Measurements from ENCODE around the gene CRYBG3.

The CRYBG3 gene

GRCh38 chr3:97948351-97949109, 126.7 kb downstream of the CRYBG3 start:
- no peak for DNase-seq (ENCODE audit: low read depth)

DNA sequence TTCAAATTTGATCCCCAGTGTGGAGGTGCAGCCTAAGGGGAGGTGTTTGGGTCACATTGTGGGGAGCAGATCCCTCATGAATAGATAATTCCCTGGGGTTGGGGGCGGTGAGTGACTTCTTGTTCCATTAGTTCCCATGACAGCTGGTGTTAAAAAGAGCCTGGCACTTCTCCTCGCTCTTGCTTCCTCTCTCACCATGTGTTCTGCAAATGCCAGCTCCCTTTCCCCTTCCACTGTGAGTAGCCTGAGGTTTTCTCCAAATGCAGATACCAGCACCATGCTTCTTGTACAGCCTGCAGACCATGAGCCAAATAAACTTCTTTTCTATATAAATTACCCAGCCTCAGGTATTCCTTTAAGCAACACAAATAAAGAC, 127.3 kb downstream of the CRYBG3 start:
- DNase-seq (ENCODE audit: low read depth): no peak

DNA sequence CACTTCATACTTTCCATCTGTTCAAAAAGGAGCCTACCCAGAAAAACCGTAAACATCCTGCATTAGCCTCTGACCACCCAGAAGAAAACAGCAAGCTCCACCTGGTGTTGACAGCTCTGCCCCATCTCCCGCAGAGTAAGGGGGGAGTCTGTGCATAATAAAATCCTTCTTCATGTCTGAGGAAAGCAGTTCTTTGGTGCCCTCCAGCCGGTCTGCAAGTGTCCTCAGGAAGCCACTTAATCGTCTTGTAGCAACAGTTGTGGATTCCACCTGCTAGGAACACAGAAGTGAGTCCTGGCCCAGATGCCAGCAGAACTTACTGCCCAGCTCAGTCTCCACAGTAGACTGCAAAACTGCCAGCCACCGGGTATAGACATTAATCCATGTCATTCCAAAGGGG, 127.9 kb downstream of the CRYBG3 start:
- no peak for DNase-seq (ENCODE audit: low read depth)

DNA sequence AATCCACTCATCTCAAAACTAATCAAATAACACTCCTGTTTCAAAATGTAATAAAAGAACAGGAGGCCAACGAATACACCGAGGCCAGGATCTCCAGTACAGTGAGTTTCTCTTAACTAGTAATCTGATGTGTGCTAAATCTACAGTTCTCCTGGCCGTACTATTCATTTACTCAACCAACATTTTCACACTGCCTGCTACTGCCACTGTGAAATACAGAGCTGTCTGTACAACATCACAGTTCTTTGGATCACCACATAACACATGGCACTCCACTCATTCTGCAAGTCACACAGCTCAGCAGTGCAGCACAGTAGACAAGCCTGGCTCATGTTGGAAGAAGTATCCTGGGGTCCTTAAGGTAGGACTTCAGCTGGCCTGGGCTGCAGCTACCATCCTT, 128.5 kb downstream of the CRYBG3 start:
- no peak for DNase-seq (ENCODE audit: low read depth)

- DNase-seq (ENCODE audit: low read depth): no peak
Observed at GRCh38 chr3:97952280-97952679, 130.5 kb downstream of the CRYBG3 start.

DNA sequence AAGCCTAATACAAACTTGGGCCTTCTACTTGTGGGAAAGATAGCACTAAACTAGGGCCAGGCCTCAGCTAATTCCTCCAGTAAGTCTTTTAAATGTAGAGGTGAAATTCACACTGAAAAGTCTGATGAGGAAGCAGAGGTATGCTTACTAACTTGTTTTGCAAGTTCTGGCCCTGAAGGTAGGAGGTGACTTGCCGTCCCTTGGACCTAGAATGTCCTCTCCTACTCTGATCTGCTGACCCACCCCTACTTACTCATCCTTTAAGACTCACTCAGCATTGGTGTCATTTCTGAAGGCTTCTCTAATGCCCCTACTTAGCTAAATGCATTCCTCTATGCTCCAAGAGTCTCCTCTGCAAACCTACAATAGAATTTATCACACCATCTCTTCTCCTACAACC, 131.1 kb downstream of the CRYBG3 start:
- DNase-seq (ENCODE audit: low read depth): no peak

- no peak for DNase-seq (ENCODE audit: low read depth)
Observed at GRCh38 chr3:97954228-97954827, 132.5 kb downstream of the CRYBG3 start.

GRCh38 chr3:97956051-97956450, 134.2 kb downstream of the CRYBG3 start:
- no peak for DNase-seq (ENCODE audit: low read depth)

DNA sequence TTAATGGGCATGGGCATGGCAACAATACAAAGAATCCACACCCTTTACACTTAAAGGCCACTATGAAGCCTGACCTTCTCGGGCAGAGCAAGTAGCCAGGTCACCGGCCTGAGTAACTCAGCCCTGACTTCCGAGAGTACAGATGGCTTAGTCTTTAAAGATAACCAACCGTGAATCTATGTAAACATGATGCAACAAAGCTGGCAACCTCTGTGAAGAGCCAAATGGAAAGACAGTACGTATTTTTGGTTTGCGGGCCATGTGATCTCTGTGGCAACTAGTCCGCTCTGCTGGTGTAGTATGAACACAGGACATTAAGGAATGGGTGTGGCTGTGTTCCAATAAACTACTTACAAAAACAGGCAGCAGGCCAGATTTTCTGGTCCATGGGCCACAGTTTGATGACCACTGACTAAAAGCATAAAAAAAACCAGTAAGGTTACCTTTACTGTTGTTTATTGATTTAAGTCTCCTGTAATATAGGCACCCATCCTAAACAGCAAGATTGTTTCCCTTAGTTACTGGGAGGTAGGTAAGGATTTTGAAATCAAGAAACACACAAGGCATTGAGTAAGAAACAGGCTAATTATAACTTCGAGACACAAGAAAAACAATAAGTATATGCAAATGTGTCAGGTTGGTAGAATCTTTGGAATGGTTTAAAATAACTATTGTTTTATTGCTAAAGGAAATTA, 136.0 kb downstream of the CRYBG3 start:
- no peak for DNase-seq (ENCODE audit: low read depth)

DNA sequence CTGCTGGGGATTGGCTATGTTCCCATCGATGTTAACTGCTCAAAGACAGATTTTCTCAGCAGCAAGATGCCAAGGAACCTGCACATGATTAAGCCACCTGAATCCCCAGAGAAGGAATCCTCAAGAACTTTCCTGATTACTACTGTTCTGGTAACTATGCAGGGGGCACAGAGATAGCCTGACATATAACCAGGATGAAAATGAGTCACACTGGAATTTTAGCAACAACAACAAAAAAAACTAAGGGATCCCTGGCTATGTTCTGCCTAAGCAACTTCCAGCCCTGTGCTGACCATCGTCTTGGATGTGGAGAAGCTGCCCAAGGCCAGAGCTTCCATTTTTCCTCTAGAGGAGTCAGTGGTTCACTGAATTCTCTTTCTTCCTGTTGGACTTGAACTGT, 136.6 kb downstream of the CRYBG3 start:
- DNase-seq (ENCODE audit: low read depth): no peak

- DNase-seq (ENCODE audit: low read depth): no peak
Observed at GRCh38 chr3:97958796-97959195, 137.0 kb downstream of the CRYBG3 start.

GRCh38 chr3:97959872-97960271, 138.1 kb downstream of the CRYBG3 start:
- no peak for DNase-seq (ENCODE audit: low read depth)

DNA sequence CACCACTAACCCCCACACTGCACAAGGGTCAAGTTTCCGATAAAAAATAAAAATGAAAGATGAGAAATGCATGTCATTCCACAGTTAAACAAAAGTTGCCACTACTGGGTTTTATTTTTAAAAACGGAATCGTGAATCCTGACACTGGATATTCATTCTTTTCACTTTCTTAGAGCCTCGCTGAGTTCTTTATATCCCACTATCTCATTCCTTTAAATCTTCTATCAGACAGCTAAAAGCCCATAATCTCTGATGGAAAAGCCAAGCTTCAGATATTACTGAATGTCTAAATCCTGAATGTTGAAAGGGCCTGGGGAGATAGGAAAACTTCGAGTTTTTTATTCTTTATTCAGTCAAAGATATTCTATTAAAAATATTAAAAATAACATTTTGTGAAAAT, 138.7 kb downstream of the CRYBG3 start:
- DNase-seq (ENCODE audit: low read depth): no peak

- DNase-seq (ENCODE audit: low read depth): no peak
Observed at GRCh38 chr3:97960993-97961766, 139.4 kb downstream of the CRYBG3 start.

DNA sequence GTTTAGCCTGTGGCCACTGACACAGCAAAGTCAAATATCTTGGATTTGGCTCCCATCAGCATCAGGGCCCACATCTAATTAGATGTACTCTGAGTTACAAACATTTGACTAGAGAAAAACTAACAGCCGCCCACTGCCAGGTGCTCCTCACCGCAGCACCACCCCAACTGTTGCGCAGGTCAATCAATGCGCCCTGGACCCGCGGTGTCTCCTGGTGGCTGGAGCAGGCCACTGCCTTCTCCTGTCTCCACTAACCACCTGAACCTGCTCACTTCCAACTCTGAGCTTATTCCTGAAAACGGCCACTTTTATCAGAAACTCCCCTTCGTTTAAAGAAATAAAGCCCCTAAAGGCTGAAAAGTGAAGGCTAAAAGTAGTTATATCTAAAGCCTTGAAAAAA, 146.2 kb downstream of the CRYBG3 start:
- DNase-seq (ENCODE audit: low read depth): no peak

GRCh38 chr3:97968376-97968775, 146.6 kb downstream of the CRYBG3 start:
- no peak for DNase-seq (ENCODE audit: low read depth)

DNA sequence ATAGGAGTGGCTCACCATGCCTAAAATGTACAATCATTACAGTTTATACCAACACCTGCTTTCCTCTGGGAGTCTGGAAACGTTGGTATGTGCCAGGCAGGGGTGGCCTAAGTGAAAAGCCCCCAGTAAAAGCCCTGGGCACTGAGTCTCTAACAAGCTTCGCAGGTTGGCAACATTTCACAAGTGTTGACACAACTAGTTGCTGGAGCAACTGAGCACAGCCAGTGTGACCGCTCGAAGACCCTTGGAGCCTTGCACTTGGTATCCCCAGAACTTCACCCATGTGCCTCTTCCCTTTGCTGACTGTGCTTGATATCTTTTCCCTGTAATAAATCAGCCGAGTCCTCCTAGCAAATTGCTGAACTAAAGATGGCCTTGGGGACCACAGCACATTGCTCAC, 147.7 kb downstream of the CRYBG3 start:
- no peak for DNase-seq (ENCODE audit: low read depth)

DNA sequence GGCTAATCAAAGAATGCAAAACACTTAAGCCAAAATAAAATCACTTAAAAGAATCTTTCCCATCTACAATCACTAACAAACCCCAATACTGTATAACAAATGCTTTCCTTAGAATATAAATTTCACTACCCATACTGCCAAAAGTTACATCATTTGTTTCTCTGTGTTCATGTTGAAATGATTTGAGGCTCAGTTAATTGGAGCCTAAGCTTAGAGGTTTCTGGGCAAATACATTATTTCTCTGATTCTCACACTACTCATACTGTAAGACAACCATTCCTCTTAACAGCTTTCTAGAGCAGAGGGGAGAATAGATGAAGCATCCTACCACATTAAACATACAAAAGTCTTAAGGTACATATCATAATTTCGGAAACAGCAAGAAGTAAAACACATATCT, 148.3 kb downstream of the CRYBG3 start:
- no peak for DNase-seq (ENCODE audit: low read depth)

DNA sequence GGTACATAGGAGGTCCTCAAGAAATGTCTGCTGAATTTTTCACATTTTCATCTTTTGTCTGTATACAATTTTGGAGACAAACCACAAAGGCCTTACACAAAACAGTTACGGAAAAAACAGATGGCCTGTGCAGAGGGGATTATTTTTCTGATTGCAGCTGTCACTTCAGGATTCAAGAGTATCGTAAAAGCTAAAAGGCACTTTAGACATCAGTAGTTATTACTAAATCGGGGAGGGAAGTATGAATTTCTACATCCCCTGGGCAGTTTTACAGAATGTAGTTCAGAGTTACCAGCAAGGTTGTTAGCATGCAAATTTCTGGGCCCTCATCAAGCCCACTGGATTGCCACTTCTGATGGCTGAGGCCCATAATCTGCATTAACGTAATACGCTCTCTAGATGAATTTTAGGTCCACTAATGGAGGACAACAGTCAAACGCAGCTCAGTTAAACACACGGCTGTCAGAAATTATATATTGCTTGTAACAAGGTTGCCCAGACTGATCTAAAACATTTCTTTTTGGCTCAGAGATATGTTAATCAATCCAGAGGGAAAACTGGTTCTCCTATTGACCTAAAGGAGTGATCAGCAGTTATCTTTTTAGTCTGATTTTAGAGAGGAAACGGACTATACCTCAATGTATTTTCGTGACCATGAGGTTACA, 149.3 kb downstream of the CRYBG3 start:
- no peak for DNase-seq (ENCODE audit: low read depth)

DNA sequence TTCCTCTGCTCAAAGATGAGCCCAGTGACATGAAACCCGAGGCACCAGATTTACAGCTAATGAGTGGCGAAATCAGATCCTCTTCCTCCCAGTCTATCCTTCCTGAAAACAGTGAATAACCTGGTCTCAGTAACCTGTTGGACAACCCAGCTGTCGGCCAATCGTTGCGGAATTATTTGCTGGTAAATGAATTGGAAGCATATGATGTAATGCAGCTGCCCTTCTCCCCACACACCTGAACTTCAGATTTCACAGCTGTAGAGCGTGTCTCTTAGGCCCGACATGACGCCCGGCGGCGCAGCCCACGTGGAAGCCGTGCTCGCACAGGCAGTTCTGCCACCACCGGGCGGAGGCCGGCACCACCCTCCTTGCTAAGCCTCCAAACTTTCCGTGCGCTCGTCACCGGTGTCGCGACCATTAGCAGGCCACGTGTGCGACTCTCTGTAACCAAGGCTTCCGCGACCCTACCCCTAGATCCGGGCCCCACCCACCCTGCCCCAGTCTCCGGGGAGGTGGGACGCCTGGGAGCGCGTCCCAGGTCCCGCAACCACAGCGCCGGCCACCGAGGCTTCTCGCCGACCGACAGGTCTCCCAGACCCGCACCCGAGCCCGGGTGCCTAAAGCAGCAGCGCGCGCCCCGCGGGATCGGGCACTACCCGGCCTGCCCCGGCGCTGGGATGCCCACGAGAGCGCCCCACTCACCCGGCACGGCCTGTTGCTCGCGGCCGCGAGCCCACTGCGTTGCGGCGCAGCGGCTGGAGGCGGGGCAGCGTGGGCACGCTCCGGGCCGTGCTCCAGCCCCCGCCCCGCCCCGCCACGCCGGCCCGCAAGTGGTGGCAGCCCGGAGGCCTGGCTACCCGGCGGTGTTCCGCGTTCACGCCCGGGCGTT, 150.1 kb downstream of the CRYBG3 start, which contains the start of gene RIOX2:
Gene RIOX2, minus strand, starts transcription at position 753 of the 889 bp plus-strand sequence. CDS start 4,838 bp downstream, outside the sequence.
- DNase-seq (ENCODE audit: low read depth): peak; percentile 49

GRCh38 chr3:97972976-97973375, 151.2 kb downstream of the CRYBG3 start:
- no peak for DNase-seq (ENCODE audit: low read depth)
